SH-SY5Y (cell line): ENCODE measurements around the gene ZNF469.

Experiments
- GATA2 ChIP-seq: IDR thresholded peaks from 2 replicates; pipeline ENCODE4 v1.6.1; 2011; ENCODE audit warnings: mild to moderate bottlenecking, low read depth, low read length
- GATA3 ChIP-seq: IDR thresholded peaks from 2 replicates; pipeline ENCODE4 v1.6.1; 2011; ENCODE audit warnings: low read depth, mild to moderate bottlenecking, low read length, moderate library complexity

GRCh38 chr16:88349903-88350900 is 32.6 kb upstream of the ZNF469 start:
- TF ChIP-seq GATA2 (no peak), GATA3 (no peak)
